ENCODE measurements around the gene CDH4.

The CDH4 gene

DNA sequence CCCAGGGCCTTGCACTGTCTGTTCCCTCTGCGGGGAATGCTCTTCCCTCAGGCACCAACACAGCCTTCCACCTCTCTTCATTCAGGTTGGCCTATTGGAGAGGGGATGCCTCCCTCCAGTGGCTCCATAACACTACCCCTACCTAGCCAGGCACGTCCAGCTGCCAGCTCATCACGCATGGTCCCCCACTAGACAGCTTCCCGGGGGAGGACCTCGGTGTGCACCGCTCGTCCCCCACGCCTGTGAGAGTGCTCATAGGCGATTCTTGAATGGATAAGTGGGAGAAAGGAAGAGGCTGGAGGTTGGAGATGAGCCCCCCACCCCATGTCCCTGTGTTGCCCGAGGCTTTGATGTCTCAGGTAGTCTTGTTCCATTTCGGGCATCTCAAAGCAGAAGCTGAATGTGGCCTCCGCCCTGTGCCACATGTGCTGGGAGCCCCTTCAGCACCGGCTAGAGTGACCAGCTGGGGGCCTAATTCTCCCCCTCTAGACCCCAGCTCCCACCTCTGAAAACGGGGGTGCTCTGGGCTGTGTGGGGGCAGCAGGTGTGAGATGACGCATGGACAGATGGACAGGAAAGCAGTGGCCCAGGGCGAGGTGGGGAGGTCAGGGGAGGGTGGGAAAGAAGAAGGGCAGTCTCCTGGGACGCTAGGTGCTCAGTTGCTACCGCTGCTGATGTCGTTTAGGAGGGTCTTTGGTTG lies 480.6 kb downstream of the CDH4 start:
- no peak for DNase-seq

DNA sequence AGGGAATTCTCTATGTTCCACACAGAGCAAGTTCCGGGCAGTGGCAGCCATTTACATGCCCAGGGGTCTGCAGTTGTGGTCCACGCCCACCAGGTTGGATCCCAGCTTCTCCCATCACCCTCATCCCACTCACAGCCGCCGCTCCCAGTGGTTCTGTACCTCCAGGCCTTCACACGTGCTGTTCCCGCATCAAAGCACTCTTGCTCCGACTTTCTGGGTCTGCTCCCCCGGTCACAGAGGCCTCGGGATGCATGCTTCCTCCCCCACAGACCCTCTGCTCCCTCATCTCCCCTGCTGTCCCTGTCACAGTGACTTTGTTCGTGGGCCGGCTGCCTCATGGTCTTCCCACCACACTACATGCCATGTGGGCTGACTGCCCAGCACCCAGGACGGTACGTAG lies 481.2 kb downstream of the CDH4 start:
- DNase-seq, result no peak

DNA sequence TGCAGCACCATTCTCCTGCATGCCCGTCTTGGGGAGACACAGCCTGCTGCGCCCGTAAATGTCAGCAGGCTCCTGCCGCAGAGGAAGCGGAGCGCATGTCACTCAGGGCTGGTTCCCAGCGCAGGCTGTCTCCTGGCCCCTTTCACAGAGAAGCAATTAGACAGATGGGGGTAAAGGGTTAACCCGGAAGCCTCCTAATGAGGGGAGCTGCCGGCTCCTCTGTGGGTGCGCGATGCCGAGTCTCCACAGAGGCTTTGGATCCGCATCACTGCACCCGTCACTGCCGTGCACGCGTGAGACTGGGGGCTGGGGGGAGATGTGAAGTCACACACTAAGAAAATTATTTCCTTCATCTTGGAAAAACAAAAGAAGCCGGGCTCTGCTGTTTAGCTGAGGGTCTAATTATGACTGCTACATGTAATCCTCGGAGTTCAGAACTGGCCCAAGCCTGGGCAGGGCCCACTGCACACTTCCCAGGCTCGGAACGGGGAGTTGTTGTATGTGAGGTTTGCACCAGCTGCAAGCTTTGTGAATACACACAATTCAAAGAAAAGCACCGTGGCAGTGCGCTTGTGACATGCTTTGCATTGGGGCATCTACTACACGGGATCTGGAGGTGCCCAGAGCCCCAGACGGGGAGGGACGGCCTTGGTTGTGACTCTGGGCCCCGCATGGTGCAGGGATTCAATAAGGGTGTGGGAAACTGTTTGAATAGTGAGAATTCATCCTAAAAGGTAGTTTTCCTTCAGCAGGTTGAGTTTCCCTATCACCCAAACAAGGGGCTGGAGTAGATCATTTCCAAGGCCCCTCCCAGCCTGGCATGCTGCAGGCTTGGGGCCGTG lies 482.1 kb downstream of the CDH4 start:
- no peak for DNase-seq

DNA sequence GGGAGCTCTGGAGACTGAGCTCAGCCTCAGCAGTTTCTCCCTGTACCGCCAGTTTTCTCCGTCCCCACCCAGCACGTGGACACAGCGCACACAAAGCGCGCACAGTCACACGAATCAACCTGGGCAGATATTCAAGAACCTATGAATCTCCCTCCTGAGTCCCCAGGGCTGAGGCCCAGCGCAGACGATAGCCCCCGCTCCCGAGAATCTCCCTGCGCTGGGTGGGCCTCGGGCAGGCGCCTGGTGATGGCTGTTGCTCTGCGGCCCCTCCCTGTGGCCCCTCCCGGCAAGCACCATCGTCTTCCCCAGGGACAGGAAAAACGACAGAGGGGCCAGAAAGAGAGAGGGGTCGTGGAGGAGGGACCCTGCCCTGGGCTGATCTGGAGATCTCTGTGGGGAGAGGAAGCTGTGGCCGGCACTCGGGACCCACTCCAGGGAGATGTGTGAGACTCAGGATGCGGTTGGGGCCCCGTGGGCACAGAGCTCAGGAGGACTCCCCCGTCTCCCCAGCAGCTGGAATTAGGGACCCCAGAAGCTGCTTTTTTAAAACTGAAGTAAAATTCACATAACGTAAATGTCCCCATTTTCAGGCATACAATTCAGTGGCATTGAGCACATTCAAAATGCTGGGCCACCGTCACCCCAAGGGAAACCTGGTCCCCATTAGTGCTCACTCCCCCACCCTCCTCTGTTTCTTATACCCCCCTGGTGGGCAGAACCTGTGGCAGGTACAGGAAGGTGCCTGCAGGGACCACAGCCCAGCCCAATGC lies 482.9 kb downstream of the CDH4 start:
- DNase-seq, result no peak

DNA sequence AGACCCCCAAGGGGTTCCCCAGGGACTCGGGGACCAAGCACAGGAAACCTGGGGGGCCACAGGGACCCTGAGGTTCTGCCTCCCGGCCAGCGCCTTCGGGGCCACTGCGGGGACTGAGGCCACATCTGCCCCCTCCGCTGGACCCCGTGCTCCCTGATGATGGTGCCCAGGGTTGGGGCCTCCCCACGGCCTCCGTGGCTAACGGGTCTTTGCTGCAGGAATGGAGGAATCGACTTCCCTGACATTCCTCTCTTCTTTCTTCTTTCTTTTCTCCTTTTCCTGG lies 483.4 kb downstream of the CDH4 start:
- no peak for DNase-seq

DNA sequence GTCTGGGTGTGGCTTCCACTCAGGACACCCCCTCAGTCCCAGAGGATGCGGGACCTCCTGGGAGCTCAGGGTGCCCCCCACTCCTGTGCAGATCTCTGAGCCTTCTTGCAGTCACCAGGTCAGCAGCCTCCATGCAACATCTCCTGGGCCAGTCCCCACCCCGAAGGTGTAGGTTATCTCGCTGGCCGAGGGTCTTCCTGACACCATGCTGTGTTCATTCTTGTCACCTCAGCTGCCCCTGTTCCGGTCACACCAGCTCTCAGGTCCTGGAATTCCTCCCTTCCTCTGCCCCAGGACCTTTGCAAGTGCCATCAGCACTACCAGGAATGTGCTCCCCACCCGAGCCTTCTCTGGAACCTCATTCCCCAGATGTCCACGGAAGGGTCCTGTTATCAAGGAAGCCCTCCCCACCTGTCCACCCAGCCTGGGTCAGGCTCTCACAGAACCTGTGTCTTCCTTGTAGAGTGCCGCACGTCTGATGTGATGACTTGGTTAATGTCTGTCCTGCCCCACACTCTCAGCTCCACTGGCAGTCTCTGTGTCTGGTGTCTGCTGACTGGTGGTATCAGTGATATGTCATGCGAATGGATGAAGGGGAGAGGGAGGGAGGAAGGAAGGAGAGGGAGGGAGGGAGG lies 484.1 kb downstream of the CDH4 start:
- no peak for DNase-seq

DNA sequence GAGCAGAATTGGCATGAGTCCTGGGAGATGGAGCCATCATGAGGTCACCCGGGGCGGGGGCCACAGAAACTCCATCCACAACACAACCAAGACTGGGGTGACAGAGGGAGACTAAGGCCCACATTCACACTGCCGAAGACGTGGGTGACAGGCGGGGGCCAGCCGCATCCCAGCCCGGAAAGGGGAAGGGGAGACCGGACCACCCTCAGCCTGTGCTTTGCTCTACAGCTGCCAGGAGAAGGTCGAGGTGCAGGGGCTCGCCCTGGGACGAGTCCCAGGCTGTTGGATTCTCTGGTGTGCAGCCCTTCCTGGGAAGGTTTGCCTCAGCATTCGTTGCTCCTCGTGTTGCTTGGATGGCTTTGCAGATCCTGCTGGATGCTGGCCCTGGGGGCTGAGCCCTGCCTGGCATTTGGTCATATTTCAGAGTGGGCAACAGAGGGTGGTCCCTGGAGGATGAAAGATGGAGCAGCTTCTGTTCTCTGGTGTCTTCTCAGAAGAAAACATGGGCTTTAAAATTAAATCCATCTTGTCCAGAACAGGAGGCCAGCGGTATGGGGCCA lies 484.8 kb downstream of the CDH4 start:
- no peak for DNase-seq

DNA sequence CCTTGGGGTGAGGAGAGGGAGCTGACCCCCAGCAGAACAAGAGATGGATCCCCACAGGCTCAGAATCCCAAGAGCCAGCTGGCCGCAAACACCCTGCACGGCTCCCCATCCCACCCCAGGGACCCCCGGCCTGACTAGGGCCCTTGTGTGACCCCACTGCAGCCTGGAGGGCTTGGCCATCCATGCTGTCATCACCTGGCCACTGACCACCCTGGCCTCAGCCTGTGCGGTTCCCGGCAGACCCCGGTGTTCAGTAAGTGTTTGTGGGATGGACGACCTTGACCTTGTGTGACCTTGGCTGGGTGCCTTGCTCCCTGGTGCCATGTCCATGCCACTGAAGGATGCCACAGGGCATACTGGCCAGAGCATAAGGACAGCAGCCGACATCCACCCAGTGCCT lies 485.3 kb downstream of the CDH4 start:
- no peak for DNase-seq

DNA sequence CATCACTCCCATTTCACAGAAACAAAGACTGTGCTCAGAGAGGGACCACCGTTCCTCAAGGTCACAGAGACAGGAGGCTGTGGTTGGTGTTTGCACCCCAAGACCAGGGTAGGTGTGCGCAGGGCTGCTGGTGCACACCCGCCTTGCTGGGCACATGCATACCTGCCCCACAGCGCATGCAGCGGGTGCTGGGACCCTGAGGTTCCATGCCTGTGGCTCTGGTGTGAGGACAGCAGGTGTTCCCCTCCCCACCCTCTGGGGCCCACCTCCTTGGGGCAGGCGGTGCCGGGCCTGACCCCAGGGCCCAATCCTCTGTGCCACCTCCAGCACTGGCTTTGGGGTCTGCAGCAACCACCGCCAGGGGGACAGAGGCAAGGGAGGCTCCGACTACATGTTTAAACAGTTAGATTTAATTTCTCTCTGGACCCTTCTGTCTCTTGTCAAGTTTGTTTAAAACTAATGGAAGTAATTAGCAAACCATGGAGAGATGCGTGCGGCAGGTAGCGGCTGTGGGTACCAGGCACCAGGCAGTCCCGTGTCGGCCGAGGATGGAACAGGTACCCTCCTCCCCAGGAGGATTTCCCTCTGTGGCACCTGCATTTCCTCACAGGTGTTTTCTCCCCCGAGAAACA lies 485.9 kb downstream of the CDH4 start:
- no peak for DNase-seq

DNA sequence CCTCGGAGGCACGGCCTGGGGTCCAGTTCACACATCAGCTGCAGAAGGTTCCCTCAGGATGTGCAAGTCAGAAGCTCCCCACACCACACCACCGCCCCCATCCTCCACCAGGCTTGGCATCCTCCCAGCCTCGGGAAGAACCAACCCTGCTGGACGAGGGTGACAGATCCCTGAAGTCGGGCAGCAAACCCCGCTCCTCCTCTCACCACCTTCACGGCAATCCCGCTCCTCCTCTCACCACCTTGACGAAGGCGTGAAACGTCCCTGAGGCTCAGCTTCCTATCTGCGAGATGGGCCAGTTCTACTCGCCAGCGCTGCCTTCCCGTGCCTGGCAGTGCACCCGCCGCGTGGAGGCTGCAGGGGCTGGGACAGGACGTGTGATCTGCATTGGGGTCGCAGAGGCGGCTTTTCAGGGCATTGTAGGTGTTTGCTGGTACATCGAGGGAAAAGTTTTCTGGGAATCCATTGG lies 486.6 kb downstream of the CDH4 start:
- DNase-seq, result no peak

DNA sequence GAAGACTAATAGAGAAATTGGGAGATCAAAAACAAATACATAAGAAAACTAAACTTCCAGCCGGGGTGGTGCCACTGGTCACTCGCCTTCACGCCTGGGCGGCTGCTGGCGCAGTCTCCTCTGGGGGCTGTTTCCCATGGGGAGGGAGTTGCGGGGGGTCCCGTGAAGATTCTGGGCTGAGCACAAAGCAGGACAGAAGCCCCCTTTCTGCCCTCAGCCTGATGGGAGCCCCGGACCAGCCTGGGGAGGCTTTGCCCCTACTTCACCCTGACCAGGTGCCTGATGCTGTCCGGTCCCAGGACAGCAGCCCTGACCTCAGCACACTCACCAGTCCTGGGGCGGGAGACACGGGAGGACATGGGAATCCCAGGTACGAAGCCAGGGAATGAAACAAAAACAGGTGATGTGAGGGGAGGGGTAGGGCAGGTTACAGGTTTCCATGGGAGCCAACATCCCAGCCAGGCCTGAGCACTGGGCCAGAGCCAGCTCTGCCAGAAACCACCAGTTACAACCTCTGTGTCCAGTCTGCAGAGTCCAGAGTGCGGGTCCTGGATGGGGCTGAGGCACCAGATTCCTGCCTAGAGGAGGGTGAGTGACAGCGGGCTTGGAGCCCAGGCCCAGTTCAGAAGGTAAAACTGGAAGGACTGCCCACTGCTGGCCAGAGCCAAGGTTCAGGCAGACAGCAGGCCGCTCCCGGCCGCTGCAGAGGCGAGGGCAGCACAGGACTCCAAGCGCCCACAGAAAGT lies 487.2 kb downstream of the CDH4 start:
- DNase-seq, result no peak

DNA sequence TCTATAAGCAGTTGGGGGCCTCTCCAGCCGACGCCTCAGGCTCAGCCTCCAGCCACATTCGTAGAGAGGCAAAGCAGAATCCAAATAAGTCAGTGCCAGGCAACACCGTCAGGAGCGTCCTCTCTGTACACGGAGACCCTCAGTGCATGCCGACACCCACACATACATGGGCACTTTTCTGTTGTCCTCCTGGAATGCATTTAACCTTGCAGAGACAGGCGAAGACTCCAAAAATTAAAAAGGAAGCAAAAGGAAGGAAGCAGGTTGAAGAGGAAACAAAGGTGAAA lies 487.7 kb downstream of the CDH4 start:
- no peak for DNase-seq

DNA sequence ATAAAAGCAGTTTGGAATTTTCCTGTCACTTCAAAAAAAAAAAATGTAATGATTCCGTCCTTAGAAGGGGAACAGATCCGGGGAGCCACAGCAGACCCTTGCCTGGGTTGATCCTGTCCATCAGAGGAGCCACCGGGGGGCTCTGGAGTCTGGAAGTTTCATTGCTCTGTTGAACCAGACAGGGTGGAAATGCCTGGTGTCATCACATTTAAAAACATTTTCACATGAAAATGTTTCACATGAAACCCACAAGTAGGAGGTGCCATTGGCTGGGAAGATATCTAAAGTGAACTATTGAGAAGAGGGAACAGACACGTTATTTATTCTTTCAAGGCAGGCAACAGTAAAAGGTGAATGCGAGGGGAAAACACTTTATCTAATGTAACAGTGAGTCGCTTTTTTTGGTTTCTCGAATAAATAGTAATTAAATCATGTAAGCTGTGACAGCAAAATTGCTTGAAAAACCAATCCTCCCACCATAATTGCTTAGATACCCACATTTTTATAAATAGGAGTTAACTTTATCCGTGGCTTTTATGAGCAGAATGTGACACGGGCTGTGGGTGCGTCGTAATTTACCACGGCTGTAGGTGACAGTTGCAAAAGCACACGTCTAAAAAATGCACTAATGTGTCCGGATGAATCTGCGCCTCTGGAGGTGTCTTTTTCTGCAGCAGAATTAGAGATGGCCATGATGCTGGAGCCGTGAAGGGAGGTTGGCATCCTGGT lies 490.2 kb downstream of the CDH4 start:
- DNase-seq, result no peak

DNA sequence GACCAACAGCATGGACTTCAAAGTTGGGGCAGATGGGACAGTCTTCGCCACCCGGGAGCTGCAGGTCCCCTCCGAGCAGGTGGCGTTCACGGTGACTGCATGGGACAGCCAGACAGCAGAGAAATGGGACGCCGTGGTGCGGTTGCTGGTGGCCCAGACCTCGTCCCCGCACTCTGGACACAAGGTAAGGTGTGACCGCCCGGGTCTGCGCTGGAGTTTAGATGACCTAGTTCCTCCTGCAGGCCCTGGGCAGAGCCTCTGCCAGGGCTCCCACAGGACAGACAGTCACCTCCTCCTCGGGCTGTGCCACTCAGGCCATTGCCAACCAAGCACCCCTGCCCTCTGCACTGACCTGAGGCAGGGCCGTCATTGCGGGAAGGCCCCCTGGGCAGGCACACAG lies 491.5 kb downstream of the CDH4 start:
- DNase-seq, result no peak

DNA sequence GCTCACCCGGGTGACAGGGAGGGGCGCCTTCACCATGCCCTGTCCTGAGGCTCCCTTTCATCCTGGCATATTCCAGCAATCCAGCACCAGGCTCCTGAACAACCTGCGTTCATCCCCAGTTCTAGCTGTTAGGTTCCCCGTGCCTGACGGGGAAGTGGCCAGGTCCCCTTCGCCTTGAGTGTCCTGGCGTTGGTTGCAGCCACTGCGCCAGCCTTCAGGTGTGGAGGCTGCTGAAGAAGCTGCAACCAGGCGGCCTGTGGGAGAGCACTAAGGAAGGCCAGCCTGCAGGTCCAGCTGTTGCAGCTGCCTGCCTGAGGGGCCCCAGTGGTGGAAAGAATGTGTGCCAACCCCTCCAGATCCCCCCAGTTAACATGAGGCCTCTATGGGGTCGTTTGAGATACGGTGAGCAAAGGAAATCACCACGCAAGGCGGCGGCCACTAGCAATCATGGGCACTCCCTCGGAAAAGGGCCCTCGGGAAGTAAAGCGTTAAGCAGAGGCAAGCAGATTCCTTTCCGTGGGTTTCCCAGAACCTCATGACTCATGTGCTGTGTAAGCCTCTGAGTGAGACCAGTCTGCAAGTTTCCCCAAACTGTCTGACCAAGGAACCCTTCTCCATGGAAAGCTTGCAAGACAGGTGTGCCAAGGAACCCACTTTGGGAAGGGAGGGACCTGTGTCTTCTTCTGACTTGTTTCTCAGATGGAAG lies 492.8 kb downstream of the CDH4 start:
- DNase-seq, result no peak

DNA sequence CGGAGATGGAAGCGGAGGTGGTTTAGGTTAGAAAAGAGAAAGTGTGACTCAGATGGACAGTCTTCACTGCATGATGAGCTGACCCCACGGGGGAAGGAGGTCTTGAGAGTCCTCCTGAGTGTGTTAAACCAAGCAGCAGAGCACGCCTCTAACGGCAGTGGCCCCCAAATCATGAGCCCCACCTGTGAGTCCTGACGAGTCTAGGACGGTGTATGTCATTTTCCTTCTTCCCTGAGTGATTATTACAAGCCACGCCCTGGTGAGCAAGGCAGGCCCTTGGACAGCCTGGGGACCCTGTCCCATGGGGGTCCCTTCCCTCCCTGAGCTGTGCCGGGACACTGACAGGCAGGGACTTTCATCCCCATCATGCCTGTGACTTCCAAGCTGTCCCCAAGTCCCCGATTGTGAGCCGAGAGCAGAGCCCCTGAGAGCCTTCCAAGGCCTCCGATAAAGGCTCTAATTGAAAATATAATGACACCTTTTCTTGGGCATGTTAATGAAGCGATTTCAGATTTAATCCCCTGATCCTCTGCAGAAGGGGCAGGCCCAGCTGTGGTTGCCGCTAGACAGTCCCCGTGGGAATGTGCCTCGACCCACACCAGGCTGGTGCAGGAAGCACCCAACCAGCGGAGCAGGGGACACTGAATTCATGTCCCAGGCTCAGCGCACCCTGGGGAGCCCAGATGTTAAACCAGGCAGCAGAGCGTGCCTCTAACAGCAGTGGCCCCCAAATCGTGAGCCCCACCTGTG lies 493.5 kb downstream of the CDH4 start:
- no peak for DNase-seq

DNA sequence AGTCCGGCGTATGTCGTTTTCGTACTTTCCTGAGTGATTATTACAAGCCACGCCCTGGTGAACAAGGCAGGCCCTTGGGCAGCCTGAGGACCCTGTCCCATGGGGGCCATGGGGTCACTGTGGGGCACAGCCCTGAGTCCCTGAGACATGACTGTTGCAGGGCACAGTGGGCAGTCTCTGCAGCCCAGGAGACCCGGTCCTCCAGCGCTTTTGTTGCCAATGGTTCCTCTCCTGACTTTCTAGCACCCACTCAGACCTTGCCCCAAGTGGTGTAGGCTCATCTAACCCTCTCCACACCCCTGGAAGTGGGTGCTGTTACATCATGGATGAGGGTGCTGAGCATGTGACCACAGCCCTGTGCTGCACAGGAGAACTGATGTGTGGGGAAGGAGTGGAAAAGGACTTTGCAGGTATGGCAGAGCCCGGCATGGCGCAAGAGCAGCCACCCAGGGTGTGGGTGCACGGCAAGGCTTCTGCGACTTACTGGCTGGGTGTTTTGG lies 494.1 kb downstream of the CDH4 start:
- DNase-seq, result no peak

DNA sequence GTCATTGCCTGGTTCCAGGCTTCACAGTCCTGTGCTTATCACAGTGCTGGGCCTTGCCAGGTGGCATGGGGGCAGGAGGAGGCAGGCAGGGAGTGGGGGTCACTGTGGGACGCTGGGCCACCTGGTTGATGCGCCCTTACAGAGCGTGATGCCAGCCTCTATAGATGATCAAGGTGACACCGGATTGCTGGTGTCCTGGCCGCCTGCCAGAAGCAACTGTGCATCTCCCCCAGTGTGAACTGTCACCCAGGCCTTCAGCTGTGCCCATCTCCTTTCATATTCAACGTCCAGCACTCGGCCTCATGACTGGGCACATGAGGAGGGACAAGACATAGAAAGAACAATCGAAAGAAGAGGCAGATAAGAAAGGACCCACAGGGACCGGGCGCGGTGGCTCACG lies 494.7 kb downstream of the CDH4 start:
- no peak for DNase-seq

DNA sequence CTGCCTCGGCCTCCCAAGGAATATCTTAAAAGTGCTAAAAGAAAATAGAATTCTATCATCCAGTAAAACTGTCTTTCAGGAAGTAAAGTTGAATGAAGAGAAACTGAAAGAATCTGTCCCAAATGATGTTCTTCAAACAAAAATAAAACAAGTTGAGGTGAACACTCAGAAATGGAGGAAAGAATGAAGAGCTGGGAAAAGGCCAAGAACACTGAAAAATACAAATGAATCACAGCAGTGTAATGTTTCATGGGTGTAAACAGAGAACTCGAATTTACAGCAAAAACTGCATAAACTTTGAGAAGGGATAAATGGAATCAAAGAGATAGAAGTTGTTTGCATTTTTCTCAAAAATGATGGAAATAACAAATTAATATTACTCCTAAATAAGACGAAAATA lies 496.3 kb downstream of the CDH4 start:
- no peak for DNase-seq

All from KG1 (cell line).